Measurements from ENCODE around the gene TAS2R14. TPM values are rescaled to one million over a fixed set of nuclear protein-coding genes. Genes with fewer than 3 reads are reported as not detected.

TAS2R14 gene
- total RNA-seq, 1 donor from 2014 or later, result 1.7 TPM

- Mint-ChIP-seq H3K27ac (ENCODE audit: unreplicated experiment) (no peak overlapping the region), H3K9me3 (peaks cover 5% of the 10 kb centered on the region), H3K27me3 (ENCODE audit: low read depth) (no peaks in the 10 kb centered on the region), H3K36me3 (ENCODE audit: low read depth) (peaks cover 19% of the 10 kb centered on the region), H3K4me1 (no peaks in the 10 kb centered on the region), H3K4me3 (no peak overlapping the region)
- no peak for DNase-seq (ENCODE audit: low read depth, low spot score)
- no peak for TF ChIP-seq CTCF (conservative IDR thresholded peaks at IDR 0.05)
Observed at GRCh38 chr12:10910380-10910779, 28.7 kb downstream of the TAS2R14 start.

GRCh38 chr12:10909462-10909861 is 29.6 kb downstream of the TAS2R14 start, which contains the start of gene TAS2R13:
TSS of gene TAS2R13 (minus strand) at chr12:10909562. CDS start at chr12:10909298, 264 bp downstream.
- Mint-ChIP-seq H3K36me3 (ENCODE audit: low read depth) (peaks cover 27% of the 10 kb centered on the region), H3K27ac (ENCODE audit: unreplicated experiment) (no peak within 1 kb of the TSS), H3K27me3 (ENCODE audit: low read depth) (no peaks in the 10 kb centered on the region), H3K4me3 (no peak within 1 kb of the TSS), H3K9me3 (peaks cover 9% of the 10 kb centered on the region), H3K4me1 (no peaks in the 10 kb centered on the region)
- DNase-seq (ENCODE audit: low read depth, low spot score), result no peak
- no peak for TF ChIP-seq CTCF (conservative IDR thresholded peaks at IDR 0.05)

- no peak overlapping the region for H3K27ac Mint-ChIP-seq (ENCODE audit: unreplicated experiment)
- no peaks in the 10 kb centered on the region for H3K4me1 Mint-ChIP-seq
- H3K9me3 Mint-ChIP-seq, result peaks cover 20% of the 10 kb centered on the region
- TF ChIP-seq CTCF (conservative IDR thresholded peaks at IDR 0.05), result no peak
- H3K4me3 Mint-ChIP-seq, result no peak overlapping the region
- H3K36me3 Mint-ChIP-seq (ENCODE audit: low read depth), result peaks cover 55% of the 10 kb centered on the region
- H3K27me3 Mint-ChIP-seq (ENCODE audit: low read depth), result no peaks in the 10 kb centered on the region
- DNase-seq (ENCODE audit: low read depth, low spot score), result no peak
Observed at GRCh38 chr12:10904686-10905085, 34.4 kb downstream of the TAS2R14 start.

GRCh38 chr12:10901427-10901826 is 37.6 kb downstream of the TAS2R14 start:
- no peak overlapping the region for H3K4me3 Mint-ChIP-seq
- H3K9me3 Mint-ChIP-seq, result peaks cover 24% of the 10 kb centered on the region
- no peak overlapping the region for H3K27ac Mint-ChIP-seq (ENCODE audit: unreplicated experiment)
- DNase-seq (ENCODE audit: low read depth, low spot score), result no peak
- no peaks in the 10 kb centered on the region for H3K4me1 Mint-ChIP-seq
- peak; percentile 36 for TF ChIP-seq CTCF (conservative IDR thresholded peaks at IDR 0.05)
- H3K27me3 Mint-ChIP-seq (ENCODE audit: low read depth), result no peaks in the 10 kb centered on the region
- H3K36me3 Mint-ChIP-seq (ENCODE audit: low read depth), result peaks cover 51% of the 10 kb centered on the region

GRCh38 chr12:10900972-10901371 is 38.1 kb downstream of the TAS2R14 start:
- Mint-ChIP-seq H3K4me3 (no peak overlapping the region), H3K36me3 (ENCODE audit: low read depth) (peaks cover 51% of the 10 kb centered on the region), H3K27me3 (ENCODE audit: low read depth) (no peaks in the 10 kb centered on the region), H3K9me3 (peaks cover 24% of the 10 kb centered on the region), H3K27ac (ENCODE audit: unreplicated experiment) (no peak overlapping the region), H3K4me1 (no peaks in the 10 kb centered on the region)
- TF ChIP-seq CTCF (conservative IDR thresholded peaks at IDR 0.05), result no peak
- DNase-seq (ENCODE audit: low read depth, low spot score), result no peak

GRCh38 chr12:10900530-10900929 is 38.5 kb downstream of the TAS2R14 start:
- DNase-seq (ENCODE audit: low read depth, low spot score), result no peak
- Mint-ChIP-seq H3K4me3 (no peak overlapping the region), H3K4me1 (no peaks in the 10 kb centered on the region), H3K36me3 (ENCODE audit: low read depth) (peaks cover 47% of the 10 kb centered on the region), H3K27ac (ENCODE audit: unreplicated experiment) (no peak overlapping the region), H3K27me3 (ENCODE audit: low read depth) (no peaks in the 10 kb centered on the region), H3K9me3 (peaks cover 21% of the 10 kb centered on the region)
- no peak for TF ChIP-seq CTCF (conservative IDR thresholded peaks at IDR 0.05)
